CD4-positive, alpha-beta T cell treated with Interferon gamma for 1 hour (primary cell): ENCODE measurements around the gene KIF1A.

ENCODE experiments used
- DNase-seq: peaks from one replicate; pipeline ENCODE4 v3.0.0-alpha.2; 2020

KIF1A gene

GRCh38 chr2:240819858-240820606 is at the start of gene KIF1A:
Gene KIF1A (minus strand): TSS chr2:240820219. CDS start chr2:240797752, 22,467 bp downstream.
- no peak for DNase-seq

GRCh38 chr2:240869109-240869955 is 49.3 kb upstream of the KIF1A start:
- no peak for DNase-seq

- no peak for DNase-seq
Observed at GRCh38 chr2:240868286-240869108, 48.5 kb upstream of the KIF1A start, which contains the start of gene AGXT. Gene AGXT (plus strand): TSS chr2:240868824. CDS start chr2:240868866, 42 bp downstream.

- DNase-seq: no peak
Observed at GRCh38 chr2:240865391-240865790, 45.4 kb upstream of the KIF1A start.

- DNase-seq: no peak
Observed at GRCh38 chr2:240864475-240864874, 44.5 kb upstream of the KIF1A start.

GRCh38 chr2:240861547-240861946 is 41.5 kb upstream of the KIF1A start:
- no peak for DNase-seq

GRCh38 chr2:240858871-240859270 is 38.9 kb upstream of the KIF1A start:
- no peak for DNase-seq

GRCh38 chr2:240858321-240858720 is 38.3 kb upstream of the KIF1A start:
- no peak for DNase-seq

GRCh38 chr2:240857039-240858008 is 37.3 kb upstream of the KIF1A start:
- no peak for DNase-seq

- no peak for DNase-seq
Observed at GRCh38 chr2:240856151-240856980, 36.3 kb upstream of the KIF1A start.

- DNase-seq: no peak
Observed at GRCh38 chr2:240855670-240856069, 35.7 kb upstream of the KIF1A start.

GRCh38 chr2:240852671-240853314 is 32.8 kb upstream of the KIF1A start:
- no peak for DNase-seq

- DNase-seq: peak; percentile 68
Observed at GRCh38 chr2:240851078-240851991, 31.3 kb upstream of the KIF1A start.

GRCh38 chr2:240850756-240851077 is 30.7 kb upstream of the KIF1A start:
- no peak for DNase-seq

GRCh38 chr2:240850026-240850425 is 30.0 kb upstream of the KIF1A start:
- DNase-seq: no peak

- DNase-seq: no peak
Observed at GRCh38 chr2:240848900-240849680, 29.1 kb upstream of the KIF1A start.

GRCh38 chr2:240847817-240848216 is 27.8 kb upstream of the KIF1A start:
- DNase-seq: no peak

GRCh38 chr2:240846873-240847595 is 27.0 kb upstream of the KIF1A start:
- DNase-seq: no peak
